GM23338 (cell line): ENCODE results near the gene CAMTA1. TPM values are rescaled to one million over a fixed set of nuclear protein-coding genes. Genes with fewer than 3 reads are reported as not detected.

Experiments used
- ATAC-seq: fragments of 200-7000 bp; cut with Tn5 transposase; 3 replicates; pipeline ENCODE4 v1.9.1; 2020
- DNase-seq: peaks from one replicate; pipeline ENCODE4 v3.0.0-alpha.2; 2015; ENCODE audit warnings: low spot score
- H2AFZ ChIP-seq: fragments of 200-600 bp; sonication (generic); 2 replicates; pipeline ENCODE4 v1.8.0; 2016; ENCODE audit warnings: antibody characterized with exemption, mild to moderate bottlenecking, moderate library complexity
- H3F3A ChIP-seq: fragments of 200-600 bp; sonication (generic); replicated peaks from 2 replicates; pipeline ENCODE4 v1.8.0; 2017; ENCODE audit warnings: antibody characterized with exemption, mixed run types, low read depth
- H3K27ac ChIP-seq: fragments of 200-600 bp; sonication (generic); 2 replicates; pipeline ENCODE4 v1.6.1; 2016; ENCODE audit warnings: low read depth
- H3K27me3 ChIP-seq: fragments of 200-600 bp; sonication (generic); 2 replicates; pipeline ENCODE4 v1.8.0; 2016; ENCODE audit warnings: mild to moderate bottlenecking, mixed run types, moderate library complexity; ENCODE audit not compliant: insufficient read depth
- H3K36me3 ChIP-seq: fragments of 200-600 bp; sonication (generic); 2 replicates; pipeline ENCODE4 v1.8.0; 2016; ENCODE audit warnings: mild to moderate bottlenecking; ENCODE audit not compliant: insufficient read depth
- H3K4me1 ChIP-seq: fragments of 200-600 bp; sonication (generic); 2 replicates; pipeline ENCODE4 v1.8.0; 2016; ENCODE audit warnings: mild to moderate bottlenecking, moderate library complexity; ENCODE audit not compliant: insufficient read depth
- H3K4me2 ChIP-seq: fragments of 200-600 bp; sonication (generic); 2 replicates; pipeline ENCODE4 v1.7.1; 2017; ENCODE audit warnings: mixed run types
- H3K4me3 ChIP-seq: fragments of 200-600 bp; sonication (generic); 2 replicates; pipeline ENCODE4 v1.6.1; 2016; ENCODE audit warnings: mixed run types
- H3K79me2 ChIP-seq: fragments of 200-600 bp; sonication (generic); replicated peaks from 2 replicates; pipeline ENCODE4 v1.8.0; 2017; ENCODE audit warnings: mild to moderate bottlenecking; ENCODE audit not compliant: insufficient read depth
- H3K9me2 ChIP-seq: fragments of 200-600 bp; sonication (generic); 2 replicates; pipeline ENCODE4 v1.8.0; 2017; ENCODE audit not compliant: insufficient read depth
- H4K20me1 ChIP-seq: fragments of 200-600 bp; sonication (generic); replicated peaks from 2 replicates; pipeline ENCODE4 v1.8.0; 2017; ENCODE audit warnings: mild to moderate bottlenecking; ENCODE audit not compliant: insufficient read depth
- H3K27ac Mint-ChIP-seq: 2 replicates; pipeline ENCODE4 v1.8.0; 2020; ENCODE audit warnings: inconsistent platforms, mild to moderate bottlenecking, moderate library complexity, mixed read lengths
- H3K27me3 Mint-ChIP-seq: 3 replicates; pipeline ENCODE4 v1.8.0; 2022; ENCODE audit warnings: low read depth, mild to moderate bottlenecking, moderate library complexity, mixed read lengths, inconsistent platforms; ENCODE audit not compliant: insufficient read depth, poor library complexity
- H3K36me3 Mint-ChIP-seq: 3 replicates; pipeline ENCODE4 v1.8.0; 2021; ENCODE audit warnings: low read depth, mild to moderate bottlenecking, inconsistent platforms, moderate library complexity, mixed read lengths
- H3K4me1 Mint-ChIP-seq: 3 replicates; pipeline ENCODE4 v1.8.0; 2020; ENCODE audit warnings: mild to moderate bottlenecking, inconsistent platforms, mixed read lengths
- H3K4me3 Mint-ChIP-seq: 3 replicates; pipeline ENCODE4 v1.8.0; 2021; ENCODE audit warnings: moderate library complexity, mild to moderate bottlenecking, inconsistent platforms, mixed read lengths
- H3K9me3 Mint-ChIP-seq: 3 replicates; pipeline ENCODE4 v1.8.0; 2020; ENCODE audit warnings: moderate library complexity, mild to moderate bottlenecking, inconsistent platforms, mixed read lengths
- CREB1 ChIP-seq: fragments of 250-450 bp; sonication (Bioruptor Pico); IDR thresholded peaks from 2 replicates; pipeline ENCODE4 v1.5.0; 2020; ENCODE audit warnings: low read depth, mild to moderate bottlenecking, moderate library complexity
- EZH2 ChIP-seq: fragments of 200-600 bp; sonication (generic); IDR thresholded peaks from one replicate; pipeline ENCODE4 v1.8.0; 2017; ENCODE audit warnings: antibody characterized with exemption, mild to moderate bottlenecking, low read depth; ENCODE audit not compliant: unreplicated experiment
- EZH2phosphoT487 ChIP-seq: fragments of 200-600 bp; sonication (generic); IDR thresholded peaks from one replicate; pipeline ENCODE4 v1.8.1; 2018; ENCODE audit warnings: antibody characterized with exemption; ENCODE audit not compliant: unreplicated experiment
- JUNB ChIP-seq: IDR thresholded peaks from one replicate; pipeline ENCODE4 v1.6.1; 2016; ENCODE audit warnings: antibody characterized with exemption; ENCODE audit not compliant: unreplicated experiment
- NANOG ChIP-seq: IDR thresholded peaks from 2 replicates; pipeline ENCODE4 v1.6.1; 2016; ENCODE audit warnings: antibody characterized with exemption, borderline replicate concordance
- POLR2AphosphoS5 ChIP-seq: IDR thresholded peaks from 2 replicates; pipeline ENCODE4 v1.6.1; 2016; ENCODE audit warnings: antibody characterized with exemption, low read depth
- REST ChIP-seq: IDR thresholded peaks from one replicate; pipeline ENCODE4 v1.6.1; 2018; ENCODE audit warnings: antibody characterized with exemption; ENCODE audit not compliant: unreplicated experiment
- STAT1 ChIP-seq: IDR thresholded peaks from one replicate; pipeline ENCODE4 v1.6.1; 2016; ENCODE audit warnings: antibody characterized with exemption; ENCODE audit not compliant: unreplicated experiment
- ZNF114 ChIP-seq: fragments of 250-450 bp; sonication (Bioruptor Pico); IDR thresholded peaks from 2 replicates; pipeline ENCODE4 v1.5.0; 2020; ENCODE audit warnings: mild to moderate bottlenecking, moderate library complexity
- ZNF331 ChIP-seq: fragments of 250-450 bp; sonication (Bioruptor Pico); IDR thresholded peaks from 2 replicates; pipeline ENCODE4 v1.5.0; 2020; ENCODE audit warnings: low read depth, mild to moderate bottlenecking, moderate library complexity
- polyA plus RNA-seq: library from polyadenylated mRNA; unstranded; fragments of >200 nt; fragmentation: Nextera tagmentation; extraction: Ambion mirVana; gene quantifications from 2 replicates; pipeline ENCODE4 v1.2.1, GENCODE V29; 2016
- total RNA-seq: library from RNA; depleted of rRNA; stranded (reverse); fragments of >200 nt; shearing (Covaris generic); gene quantifications from 2 replicates; pipeline ENCODE4 v1.2.3, GENCODE V29; 2014
- TF ChIP-seq, protein P1 (sequence below): fragments of 250-450 bp; sonication (Bioruptor Pico); IDR thresholded peaks from 2 replicates; pipeline ENCODE4 v1.5.0; 2020; ENCODE audit warnings: mild to moderate bottlenecking, moderate library complexity
- TF ChIP-seq, protein P2 (sequence below), 2 experiments: fragments of 200-600 bp in 1 of 2; sonication (generic) in 1 of 2; conservative IDR thresholded peaks; 2 replicates each; pipeline versions ENCODE4 v1.5.1 to v1.6.1; 2016 to 2017; ENCODE audit warnings: antibody characterized with exemption in 2 of 2, low read depth in 2 of 2, mild to moderate bottlenecking in 2 of 2, moderate library complexity in 1 of 2

Gene CAMTA1
- total and polyA plus RNA-seq, 2 experiments from 2014 or later, result 115 to 519 TPM

GRCh38 chr1:6930732-6931300 is 145.6 kb downstream of the CAMTA1 start:
- no peaks in the 10 kb centered on the region for H3K27me3 ChIP-seq
- no peak overlapping the region for H3K27ac Mint-ChIP-seq
- H3K27ac ChIP-seq, result no peak overlapping the region
- H3K9me2 ChIP-seq, result no peaks in the 10 kb centered on the region
- no peaks in the 10 kb centered on the region for H3K36me3 ChIP-seq
- H3K4me1 Mint-ChIP-seq, result peaks cover 7% of the 10 kb centered on the region; the same call in 2 of the 3 replicates
- H3K4me3 Mint-ChIP-seq, result no peak overlapping the region
- H3K4me2 ChIP-seq, result no peak overlapping the region
- DNase-seq (no peak), ATAC-seq (no peak)
- H3K36me3 Mint-ChIP-seq, result no peaks in the 10 kb centered on the region
- H3K9me3 Mint-ChIP-seq, result no peaks in the 10 kb centered on the region
- no peak overlapping the region for H3K4me3 ChIP-seq
- H2AFZ ChIP-seq, result no peak overlapping the region
- H3F3A ChIP-seq, result no peaks in the 10 kb centered on the region
- H3K27me3 Mint-ChIP-seq, result peaks cover 6% of the 10 kb centered on the region
- no peak for TF ChIP-seq REST
- no peak for TF ChIP-seq POLR2AphosphoS5
- no peak for TF ChIP-seq EZH2
- no peak for TF ChIP-seq CREB1
- TF ChIP-seq EZH2phosphoT487, result no peak
- TF ChIP-seq JUNB, result no peak
- no peak for TF ChIP-seq ZNF114 (CRISPR knock-in tag)
- no peak for TF ChIP-seq NANOG
- TF ChIP-seq ZNF331 (CRISPR knock-in tag), result no peak
- TF ChIP-seq, protein P1, sequence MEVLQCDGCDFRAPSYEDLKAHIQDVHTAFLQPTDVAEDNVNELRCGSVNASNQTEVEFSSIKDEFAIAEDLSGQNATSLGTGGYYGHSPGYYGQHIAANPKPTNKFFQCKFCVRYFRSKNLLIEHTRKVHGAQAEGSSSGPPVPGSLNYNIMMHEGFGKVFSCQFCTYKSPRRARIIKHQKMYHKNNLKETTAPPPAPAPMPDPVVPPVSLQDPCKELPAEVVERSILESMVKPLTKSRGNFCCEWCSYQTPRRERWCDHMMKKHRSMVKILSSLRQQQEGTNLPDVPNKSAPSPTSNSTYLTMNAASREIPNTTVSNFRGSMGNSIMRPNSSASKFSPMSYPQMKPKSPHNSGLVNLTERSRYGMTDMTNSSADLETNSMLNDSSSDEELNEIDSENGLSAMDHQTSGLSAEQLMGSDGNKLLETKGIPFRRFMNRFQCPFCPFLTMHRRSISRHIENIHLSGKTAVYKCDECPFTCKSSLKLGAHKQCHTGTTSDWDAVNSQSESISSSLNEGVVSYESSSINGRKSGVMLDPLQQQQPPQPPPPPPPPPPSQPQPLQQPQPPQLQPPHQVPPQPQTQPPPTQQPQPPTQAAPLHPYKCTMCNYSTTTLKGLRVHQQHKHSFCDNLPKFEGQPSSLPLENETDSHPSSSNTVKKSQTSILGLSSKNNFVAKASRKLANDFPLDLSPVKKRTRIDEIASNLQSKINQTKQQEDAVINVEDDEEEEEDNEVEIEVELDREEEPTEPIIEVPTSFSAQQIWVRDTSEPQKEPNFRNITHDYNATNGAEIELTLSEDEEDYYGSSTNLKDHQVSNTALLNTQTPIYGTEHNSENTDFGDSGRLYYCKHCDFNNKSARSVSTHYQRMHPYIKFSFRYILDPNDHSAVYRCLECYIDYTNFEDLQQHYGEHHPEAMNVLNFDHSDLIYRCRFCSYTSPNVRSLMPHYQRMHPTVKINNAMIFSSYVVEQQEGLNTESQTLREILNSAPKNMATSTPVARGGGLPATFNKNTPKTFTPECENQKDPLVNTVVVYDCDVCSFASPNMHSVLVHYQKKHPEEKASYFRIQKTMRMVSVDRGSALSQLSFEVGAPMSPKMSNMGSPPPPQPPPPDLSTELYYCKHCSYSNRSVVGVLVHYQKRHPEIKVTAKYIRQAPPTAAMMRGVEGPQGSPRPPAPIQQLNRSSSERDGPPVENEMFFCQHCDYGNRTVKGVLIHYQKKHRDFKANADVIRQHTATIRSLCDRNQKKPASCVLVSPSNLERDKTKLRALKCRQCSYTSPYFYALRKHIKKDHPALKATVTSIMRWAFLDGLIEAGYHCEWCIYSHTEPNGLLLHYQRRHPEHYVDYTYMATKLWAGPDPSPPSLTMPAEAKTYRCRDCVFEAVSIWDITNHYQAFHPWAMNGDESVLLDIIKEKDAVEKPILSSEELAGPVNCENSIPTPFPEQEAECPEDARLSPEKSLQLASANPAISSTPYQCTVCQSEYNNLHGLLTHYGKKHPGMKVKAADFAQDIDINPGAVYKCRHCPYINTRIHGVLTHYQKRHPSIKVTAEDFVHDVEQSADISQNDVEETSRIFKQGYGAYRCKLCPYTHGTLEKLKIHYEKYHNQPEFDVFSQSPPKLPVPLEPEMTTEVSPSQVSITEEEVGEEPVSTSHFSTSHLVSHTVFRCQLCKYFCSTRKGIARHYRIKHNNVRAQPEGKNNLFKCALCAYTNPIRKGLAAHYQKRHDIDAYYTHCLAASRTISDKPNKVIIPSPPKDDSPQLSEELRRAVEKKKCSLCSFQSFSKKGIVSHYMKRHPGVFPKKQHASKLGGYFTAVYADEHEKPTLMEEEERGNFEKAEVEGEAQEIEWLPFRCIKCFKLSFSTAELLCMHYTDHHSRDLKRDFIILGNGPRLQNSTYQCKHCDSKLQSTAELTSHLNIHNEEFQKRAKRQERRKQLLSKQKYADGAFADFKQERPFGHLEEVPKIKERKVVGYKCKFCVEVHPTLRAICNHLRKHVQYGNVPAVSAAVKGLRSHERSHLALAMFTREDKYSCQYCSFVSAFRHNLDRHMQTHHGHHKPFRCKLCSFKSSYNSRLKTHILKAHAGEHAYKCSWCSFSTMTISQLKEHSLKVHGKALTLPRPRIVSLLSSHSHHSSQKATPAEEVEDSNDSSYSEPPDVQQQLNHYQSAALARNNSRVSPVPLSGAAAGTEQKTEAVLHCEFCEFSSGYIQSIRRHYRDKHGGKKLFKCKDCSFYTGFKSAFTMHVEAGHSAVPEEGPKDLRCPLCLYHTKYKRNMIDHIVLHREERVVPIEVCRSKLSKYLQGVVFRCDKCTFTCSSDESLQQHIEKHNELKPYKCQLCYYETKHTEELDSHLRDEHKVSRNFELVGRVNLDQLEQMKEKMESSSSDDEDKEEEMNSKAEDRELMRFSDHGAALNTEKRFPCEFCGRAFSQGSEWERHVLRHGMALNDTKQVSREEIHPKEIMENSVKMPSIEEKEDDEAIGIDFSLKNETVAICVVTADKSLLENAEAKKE (CRISPR knock-in tag), result no peak
- TF ChIP-seq, protein P2, sequence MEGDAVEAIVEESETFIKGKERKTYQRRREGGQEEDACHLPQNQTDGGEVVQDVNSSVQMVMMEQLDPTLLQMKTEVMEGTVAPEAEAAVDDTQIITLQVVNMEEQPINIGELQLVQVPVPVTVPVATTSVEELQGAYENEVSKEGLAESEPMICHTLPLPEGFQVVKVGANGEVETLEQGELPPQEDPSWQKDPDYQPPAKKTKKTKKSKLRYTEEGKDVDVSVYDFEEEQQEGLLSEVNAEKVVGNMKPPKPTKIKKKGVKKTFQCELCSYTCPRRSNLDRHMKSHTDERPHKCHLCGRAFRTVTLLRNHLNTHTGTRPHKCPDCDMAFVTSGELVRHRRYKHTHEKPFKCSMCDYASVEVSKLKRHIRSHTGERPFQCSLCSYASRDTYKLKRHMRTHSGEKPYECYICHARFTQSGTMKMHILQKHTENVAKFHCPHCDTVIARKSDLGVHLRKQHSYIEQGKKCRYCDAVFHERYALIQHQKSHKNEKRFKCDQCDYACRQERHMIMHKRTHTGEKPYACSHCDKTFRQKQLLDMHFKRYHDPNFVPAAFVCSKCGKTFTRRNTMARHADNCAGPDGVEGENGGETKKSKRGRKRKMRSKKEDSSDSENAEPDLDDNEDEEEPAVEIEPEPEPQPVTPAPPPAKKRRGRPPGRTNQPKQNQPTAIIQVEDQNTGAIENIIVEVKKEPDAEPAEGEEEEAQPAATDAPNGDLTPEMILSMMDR (conservative IDR thresholded peaks at IDR 0.05; ENCODE audit: low read depth in 2 of 2), result no peak
- TF ChIP-seq STAT1, result no peak
- H4K20me1 ChIP-seq, result no peaks in the 10 kb centered on the region
- H3K79me2 ChIP-seq, result no peaks in the 10 kb centered on the region
- no peaks in the 10 kb centered on the region; the same call in 1 of the 2 replicates for H3K4me1 ChIP-seq
